WI38 (cell line): ENCODE measurements around the gene XXYLT1.

Experiments used
- H3K4me3 ChIP-seq: 2 replicates; pipeline ENCODE4 v1.5.1; 2011; ENCODE audit warnings: low read depth, mild to moderate bottlenecking, control low read depth, low read length
- CTCF ChIP-seq: IDR thresholded peaks from 2 replicates; pipeline ENCODE4 v1.5.1; 2012; ENCODE audit warnings: low read depth, mild to moderate bottlenecking, control low read depth, low read length

XXYLT1 gene

GRCh38 chr3:195201295-195201694 is 69.7 kb downstream of the XXYLT1 start:
- TF ChIP-seq CTCF = no peak

GRCh38 chr3:195200010-195200822 is 70.7 kb downstream of the XXYLT1 start:
- TF ChIP-seq CTCF = no peak
- no peak overlapping the region for H3K4me3 ChIP-seq

More at GRCh38 chr3:195201295-195201694, 69.7 kb downstream of the XXYLT1 start:
- no peak overlapping the region for H3K4me3 ChIP-seq

GRCh38 chr3:195198426-195199346 is 72.3 kb downstream of the XXYLT1 start:
- no peak for TF ChIP-seq CTCF
- no peak overlapping the region for H3K4me3 ChIP-seq

GRCh38 chr3:195197765-195198425 is 73.1 kb downstream of the XXYLT1 start:
- no peak for TF ChIP-seq CTCF
- H3K4me3 ChIP-seq = no peak overlapping the region

- no peak for TF ChIP-seq CTCF
- H3K4me3 ChIP-seq = no peak overlapping the region
These were observed 74.7 kb downstream of the XXYLT1 start for GRCh38 chr3:195196266-195196665.

GRCh38 chr3:195195321-195196209 is 75.4 kb downstream of the XXYLT1 start:
- H3K4me3 ChIP-seq = no peak overlapping the region
- TF ChIP-seq CTCF = no peak
